Caco-2 (cell line): Measurements from ENCODE around the gene MBOAT1. TPM values are rescaled to one million over a fixed set of nuclear protein-coding genes. Genes with fewer than 3 reads are reported as not detected.

Experiments
- BruUV-seq: library from RNA; stranded (reverse); fragments of 400-500 nt; replicated peaks from 2 replicates; lab custom pipeline; 2021; lab: Mats Ljungman, UMichigan
- CTCF ChIA-PET: fragments of 300-600 bp; sonication (Branson Sonifier 250); formaldehyde crosslinking; loops from one replicate; lab custom pipeline; 2022; ENCODE audit warnings: antibody characterized with exemption; lab: Charles Lee
- POLR2A ChIA-PET: fragments of 300-600 bp; sonication (Branson Sonifier 250); formaldehyde crosslinking; loops from one replicate; lab custom pipeline; 2022; ENCODE audit warnings: antibody characterized with exemption; lab: Charles Lee
- DNase-seq, 2 experiments: peaks; one replicate each; pipeline versions ENCODE4 v3.0.0 to v3.0.0-alpha.2; 2020 to 2022
- H3K27me3 ChIP-seq: replicated peaks from 2 replicates; pipeline ENCODE4 v1.6.0; 2011; ENCODE audit warnings: low read length; ENCODE audit not compliant: control insufficient read depth, insufficient read depth
- H3K36me3 ChIP-seq: 2 replicates; pipeline ENCODE4 v1.5.1; 2011; ENCODE audit warnings: low read length; ENCODE audit not compliant: control insufficient read depth, insufficient read depth
- H3K4me1 ChIP-seq: fragments of 250-450 bp; sonication (Bioruptor Pico); 2 replicates; pipeline ENCODE4 v1.5.1; 2020; ENCODE audit warnings: mild to moderate bottlenecking
- H3K4me3 ChIP-seq: 2 replicates; pipeline ENCODE4 v1.5.1; 2011; ENCODE audit warnings: low read depth, mild to moderate bottlenecking, control low read depth, low read length
- H3K9me3 ChIP-seq: fragments of 250-450 bp; sonication (Bioruptor Pico); 2 replicates; pipeline ENCODE4 v1.5.1; 2020; ENCODE audit warnings: mild to moderate bottlenecking, moderate library complexity
- H3K27ac Mint-ChIP-seq: one replicate; pipeline ENCODE4 v1.8.0; 2022; ENCODE audit warnings: mixed read lengths; ENCODE audit not compliant: unreplicated experiment
- H3K27me3 Mint-ChIP-seq: one replicate; pipeline ENCODE4 v1.8.0; 2022; ENCODE audit warnings: mixed read lengths; ENCODE audit not compliant: insufficient read depth, unreplicated experiment
- H3K36me3 Mint-ChIP-seq: one replicate; pipeline ENCODE4 v1.8.0; 2022; ENCODE audit warnings: mild to moderate bottlenecking, mixed read lengths; ENCODE audit not compliant: insufficient read depth, unreplicated experiment
- H3K4me1 Mint-ChIP-seq: one replicate; pipeline ENCODE4 v1.8.0; 2022; ENCODE audit warnings: low read depth, mixed read lengths; ENCODE audit not compliant: unreplicated experiment
- H3K4me3 Mint-ChIP-seq: one replicate; pipeline ENCODE4 v1.8.0; 2022; ENCODE audit warnings: mild to moderate bottlenecking, moderate library complexity, mixed read lengths; ENCODE audit not compliant: unreplicated experiment
- H3K9me3 Mint-ChIP-seq: one replicate; pipeline ENCODE4 v1.8.0; 2022; ENCODE audit warnings: mixed read lengths; ENCODE audit not compliant: unreplicated experiment
- intact Hi-C: fragments of 100-400 bp; cut with micrococcal nuclease; formaldehyde crosslinking; loops from one replicate; pipeline ENCODE4 v1.10.0; 2022; ENCODE audit not compliant: unreplicated experiment
- total RNA-seq: library from RNA; stranded (reverse); gene quantifications from 2 replicates; pipeline ENCODE4 v1.2.3, GENCODE V29; 2022
- TF ChIP-seq, protein P1 (sequence below), 2 experiments: fragments of 200-600 bp in 1 of 2; IDR thresholded peaks; 1 replicate in 1 of 2; 2 replicates in 1 of 2; pipeline versions ENCODE4 v1.5.1 to v1.8.0; 2011 to 2022; ENCODE audit warnings: antibody characterized with exemption in 1 of 2, control low read depth in 1 of 2, inconsistent platforms in 1 of 2, low read depth in 1 of 2, low read length in 1 of 2, mild to moderate bottlenecking in 1 of 2, moderate library complexity in 1 of 2; ENCODE audit not compliant: insufficient read depth in 1 of 2, severe bottlenecking in 1 of 2, unreplicated experiment in 1 of 2

MBOAT1 gene
- total RNA-seq, 1 experiment from 2014 or later = 7.3 TPM

DNA sequence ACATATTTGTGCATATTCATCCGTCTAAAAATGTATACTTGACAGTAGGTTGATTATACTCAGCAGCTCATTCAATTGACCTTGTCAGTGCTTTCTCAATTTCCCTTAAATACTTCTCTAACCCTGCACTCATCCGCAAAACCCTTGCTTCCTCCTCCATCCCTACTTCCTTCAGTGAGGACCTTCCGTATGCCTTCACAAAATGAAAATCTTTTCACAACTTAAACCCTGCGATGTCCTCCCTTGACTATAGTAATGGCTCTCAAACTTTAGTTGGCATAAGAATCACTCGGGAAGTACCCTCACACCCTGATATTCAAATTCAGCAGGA lies 5.2 kb downstream of the MBOAT1 start:
- no peaks in the 10 kb centered on the region for H3K4me1 ChIP-seq
- peaks cover 15% of the 10 kb centered on the region for H3K4me1 Mint-ChIP-seq
- CTCF ChIA-PET = interaction anchor here (0.6 kb wide), 1 partner anchor 14 kb away, joined by 3 read pairs; no protein-coding TSS in a partner anchor
- H3K4me3 ChIP-seq = no peak overlapping the region
- no peaks in the 10 kb centered on the region for H3K9me3 ChIP-seq
- intact Hi-C loops = no loop called here
- DNase-seq = no peak
- no peaks in the 10 kb centered on the region for H3K27me3 Mint-ChIP-seq
- POLR2A ChIA-PET = no interaction called here
- TF ChIP-seq, protein P1, sequence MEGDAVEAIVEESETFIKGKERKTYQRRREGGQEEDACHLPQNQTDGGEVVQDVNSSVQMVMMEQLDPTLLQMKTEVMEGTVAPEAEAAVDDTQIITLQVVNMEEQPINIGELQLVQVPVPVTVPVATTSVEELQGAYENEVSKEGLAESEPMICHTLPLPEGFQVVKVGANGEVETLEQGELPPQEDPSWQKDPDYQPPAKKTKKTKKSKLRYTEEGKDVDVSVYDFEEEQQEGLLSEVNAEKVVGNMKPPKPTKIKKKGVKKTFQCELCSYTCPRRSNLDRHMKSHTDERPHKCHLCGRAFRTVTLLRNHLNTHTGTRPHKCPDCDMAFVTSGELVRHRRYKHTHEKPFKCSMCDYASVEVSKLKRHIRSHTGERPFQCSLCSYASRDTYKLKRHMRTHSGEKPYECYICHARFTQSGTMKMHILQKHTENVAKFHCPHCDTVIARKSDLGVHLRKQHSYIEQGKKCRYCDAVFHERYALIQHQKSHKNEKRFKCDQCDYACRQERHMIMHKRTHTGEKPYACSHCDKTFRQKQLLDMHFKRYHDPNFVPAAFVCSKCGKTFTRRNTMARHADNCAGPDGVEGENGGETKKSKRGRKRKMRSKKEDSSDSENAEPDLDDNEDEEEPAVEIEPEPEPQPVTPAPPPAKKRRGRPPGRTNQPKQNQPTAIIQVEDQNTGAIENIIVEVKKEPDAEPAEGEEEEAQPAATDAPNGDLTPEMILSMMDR (IDR thresholded peaks at IDR 0.05; ENCODE audit: insufficient read depth in 1 of 2, low read depth in 1 of 2, low read length in 1 of 2, severe bottlenecking in 1 of 2, unreplicated experiment in 1 of 2) = no peak
- H3K27me3 ChIP-seq = no peaks in the 10 kb centered on the region
- no peak overlapping the region for H3K27ac Mint-ChIP-seq
- H3K9me3 Mint-ChIP-seq = no peaks in the 10 kb centered on the region
- BruUV-seq = no TSS peak
- no peak overlapping the region for H3K4me3 Mint-ChIP-seq
- H3K36me3 Mint-ChIP-seq = peaks cover 9% of the 10 kb centered on the region
- H3K36me3 ChIP-seq = no peaks in the 10 kb centered on the region

GRCh38 chr6:20205722-20206161 lies 6.5 kb downstream of the MBOAT1 start:
- no peaks in the 10 kb centered on the region for H3K4me1 ChIP-seq
- DNase-seq = no peak
- CTCF ChIA-PET = no interaction called here

DNA sequence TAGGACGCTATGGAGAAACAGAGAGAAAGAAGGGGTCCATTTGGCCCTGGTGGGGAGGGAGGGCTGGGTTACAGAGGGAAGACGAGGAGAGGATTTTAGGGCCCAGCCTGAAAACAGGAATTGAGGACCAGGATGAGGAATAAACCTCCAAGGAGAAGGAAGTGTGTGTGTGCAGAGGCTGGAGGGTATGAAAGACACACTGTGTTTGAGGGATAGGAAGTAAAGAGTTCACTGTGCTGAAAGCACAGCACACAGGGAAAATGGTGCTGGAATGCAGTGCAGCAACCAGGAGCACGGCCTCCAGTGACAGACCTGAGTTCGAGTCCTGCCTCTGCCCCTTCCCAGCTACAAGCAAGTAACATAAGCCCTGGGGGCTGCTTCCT lies 7.8 kb downstream of the MBOAT1 start:
- TF ChIP-seq, protein P1 (IDR thresholded peaks at IDR 0.05; ENCODE audit: insufficient read depth in 1 of 2, low read depth in 1 of 2, low read length in 1 of 2, severe bottlenecking in 1 of 2, unreplicated experiment in 1 of 2) = no peak
- H3K36me3 ChIP-seq = no peaks in the 10 kb centered on the region
- intact Hi-C loops = no loop called here
- peaks cover 9% of the 10 kb centered on the region for H3K4me1 Mint-ChIP-seq
- H3K27me3 Mint-ChIP-seq = no peaks in the 10 kb centered on the region
- no peaks in the 10 kb centered on the region for H3K9me3 ChIP-seq
- BruUV-seq = no TSS peak
- no peaks in the 10 kb centered on the region for H3K4me1 ChIP-seq
- no peaks in the 10 kb centered on the region for H3K36me3 Mint-ChIP-seq
- no peaks in the 10 kb centered on the region for H3K9me3 Mint-ChIP-seq
- CTCF ChIA-PET = no interaction called here
- H3K4me3 Mint-ChIP-seq = no peak overlapping the region
- peak overlapping the region; percentile 54 for H3K27ac Mint-ChIP-seq
- no peak overlapping the region for H3K4me3 ChIP-seq
- no peaks in the 10 kb centered on the region for H3K27me3 ChIP-seq
- no peak for DNase-seq
- POLR2A ChIA-PET = no interaction called here

More at GRCh38 chr6:20205722-20206161, 6.5 kb downstream of the MBOAT1 start:
- Histone ChIP-seq H3K36me3 (no peaks in the 10 kb centered on the region), H3K27me3 (no peaks in the 10 kb centered on the region), H3K4me3 (no peak overlapping the region), H3K9me3 (no peaks in the 10 kb centered on the region)
- intact Hi-C loops = no loop called here
- H3K9me3 Mint-ChIP-seq = no peaks in the 10 kb centered on the region
- POLR2A ChIA-PET = no interaction called here
- H3K27ac Mint-ChIP-seq = no peak overlapping the region
- peaks cover 10% of the 10 kb centered on the region for H3K4me1 Mint-ChIP-seq
- H3K4me3 Mint-ChIP-seq = no peak overlapping the region
- H3K27me3 Mint-ChIP-seq = no peaks in the 10 kb centered on the region
- TF ChIP-seq, protein P1 (IDR thresholded peaks at IDR 0.05; ENCODE audit: insufficient read depth in 1 of 2, low read depth in 1 of 2, low read length in 1 of 2, severe bottlenecking in 1 of 2, unreplicated experiment in 1 of 2) = no peak
- H3K36me3 Mint-ChIP-seq = peaks cover under 1% of the 10 kb centered on the region
- no TSS peak for BruUV-seq
